T-helper 22 cell (primary cell): Measurements from ENCODE around the gene NACC2.

Experiments
- DNase-seq: peaks from one replicate; pipeline ENCODE4 v3.0.0-alpha.2; 2020; ENCODE audit warnings: low read depth

NACC2 gene

GRCh38 chr9:136056546-136057235, 38.4 kb downstream of the NACC2 start:
- DNase-seq, result no peak

GRCh38 chr9:136055715-136056545, 39.2 kb downstream of the NACC2 start:
- DNase-seq, result no peak

- DNase-seq, result no peak
Measured at GRCh38 chr9:136054798-136055714, 40.0 kb downstream of the NACC2 start.

- no peak for DNase-seq
Measured at GRCh38 chr9:136054146-136054545, 40.9 kb downstream of the NACC2 start.

GRCh38 chr9:136053757-136054142, 41.3 kb downstream of the NACC2 start:
- DNase-seq, result no peak

GRCh38 chr9:136052991-136053756, 41.9 kb downstream of the NACC2 start:
- DNase-seq, result no peak

- no peak for DNase-seq
Measured at GRCh38 chr9:136052472-136052880, 42.6 kb downstream of the NACC2 start.

GRCh38 chr9:136051837-136052471, 43.1 kb downstream of the NACC2 start:
- no peak for DNase-seq

GRCh38 chr9:136051453-136051836, 43.6 kb downstream of the NACC2 start:
- no peak for DNase-seq

- DNase-seq, result no peak
Measured at GRCh38 chr9:136050701-136051452, 44.2 kb downstream of the NACC2 start.

GRCh38 chr9:136050266-136050700, 44.8 kb downstream of the NACC2 start:
- DNase-seq, result no peak

GRCh38 chr9:136049491-136050265, 45.4 kb downstream of the NACC2 start:
- no peak for DNase-seq

GRCh38 chr9:136048560-136049411, 46.3 kb downstream of the NACC2 start:
- no peak for DNase-seq

GRCh38 chr9:136047775-136048559, 47.1 kb downstream of the NACC2 start:
- DNase-seq, result no peak

GRCh38 chr9:136047076-136047774, 47.9 kb downstream of the NACC2 start:
- no peak for DNase-seq

GRCh38 chr9:136046554-136046920, 48.6 kb downstream of the NACC2 start:
- DNase-seq, result no peak
